Measurements from ENCODE around the gene ZFC3H1.

Gene ZFC3H1

GRCh38 chr12:71683633-71684032 lies 20.0 kb upstream of the ZFC3H1 start:
- DNase-seq = no peak

- no peak for DNase-seq
Observed at GRCh38 chr12:71682466-71682865, 18.8 kb upstream of the ZFC3H1 start.

GRCh38 chr12:71671816-71672215 lies 8.2 kb upstream of the ZFC3H1 start:
- DNase-seq = no peak

- no peak for DNase-seq
Observed at GRCh38 chr12:71671311-71671710, 7.7 kb upstream of the ZFC3H1 start.

- DNase-seq = no peak
Observed at GRCh38 chr12:71666259-71666658, 2.6 kb upstream of the ZFC3H1 start.

- DNase-seq = no peak
Observed at GRCh38 chr12:71665090-71665463, 1.4 kb upstream of the ZFC3H1 start.

- DNase-seq = no peak
Observed at GRCh38 chr12:71664411-71665089, 902 bp upstream of the ZFC3H1 start.

GRCh38 chr12:71662849-71663560 lies 643 bp downstream of the ZFC3H1 start:
- peak; percentile 27 for DNase-seq

- DNase-seq = no peak
Observed at GRCh38 chr12:71661977-71662530, 1.6 kb downstream of the ZFC3H1 start.

- DNase-seq = no peak
Observed at GRCh38 chr12:71656740-71657139, 6.9 kb downstream of the ZFC3H1 start.

GRCh38 chr12:71655907-71656306 lies 7.7 kb downstream of the ZFC3H1 start:
- DNase-seq = no peak

- no peak for DNase-seq
Observed at GRCh38 chr12:71655495-71655894, 8.2 kb downstream of the ZFC3H1 start.

- DNase-seq = no peak
Observed at GRCh38 chr12:71654200-71654599, 9.4 kb downstream of the ZFC3H1 start.

- no peak for DNase-seq
Observed at GRCh38 chr12:71653137-71653536, 10.5 kb downstream of the ZFC3H1 start.

- no peak for DNase-seq
Observed at GRCh38 chr12:71652656-71653055, 11.0 kb downstream of the ZFC3H1 start.

- no peak for DNase-seq
Observed at GRCh38 chr12:71649401-71649800, 14.2 kb downstream of the ZFC3H1 start.

- no peak for DNase-seq
Observed at GRCh38 chr12:71648537-71648936, 15.1 kb downstream of the ZFC3H1 start.

GRCh38 chr12:71646512-71646911 lies 17.1 kb downstream of the ZFC3H1 start:
- no peak for DNase-seq

GRCh38 chr12:71645268-71645667 lies 18.4 kb downstream of the ZFC3H1 start:
- no peak for DNase-seq

GRCh38 chr12:71642264-71642663 lies 21.4 kb downstream of the ZFC3H1 start:
- DNase-seq = no peak

- no peak for DNase-seq
Observed at GRCh38 chr12:71641390-71641789, 22.3 kb downstream of the ZFC3H1 start.

GRCh38 chr12:71640316-71640715 lies 23.3 kb downstream of the ZFC3H1 start:
- DNase-seq = no peak

GRCh38 chr12:71639341-71639760 lies 24.3 kb downstream of the ZFC3H1 start:
- DNase-seq = no peak

GRCh38 chr12:71638499-71638898 lies 25.1 kb downstream of the ZFC3H1 start:
- no peak for DNase-seq

Measured in GDM1 (cell line).